ENCODE measurements around the gene S100PBP. TPM values are rescaled to one million over a fixed set of nuclear protein-coding genes. Genes with fewer than 3 reads are reported as not detected.

Gene S100PBP
- total and polyA plus RNA-seq, 2 of the 13 experiments (the other 11 are each of a cell fraction or from before 2014, with no cell fraction given), result 20.4 to 26.1 TPM

- H3K4me2 ChIP-seq (ENCODE audit: low read depth, low read length), result no peak overlapping the region
- no peak for FAIRE-seq
- CTCF ChIA-PET (ENCODE audit: low intra/inter-chr PET ratio, low total read pairs), result no interaction called here
Observed at GRCh38 chr1:32865639-32866405, 48.4 kb downstream of the S100PBP start.

More at GRCh38 chr1:32865639-32866405, 48.4 kb downstream of the S100PBP start:
- TF ChIP-seq TGIF2 (CRISPR knock-in tag; IDR thresholded peaks at IDR 0.05), result no peak
- no peak for TF ChIP-seq ATM (IDR thresholded peaks at IDR 0.05; ENCODE audit: borderline replicate concordance)
- TF ChIP-seq ERF (CRISPR knock-in tag; IDR thresholded peaks at IDR 0.05), result no peak
- no peak for TF ChIP-seq AGO2 (optimal IDR thresholded peaks at IDR 0.05; ENCODE audit: low read depth, low read length)
- TF ChIP-seq ZNF597 (CRISPR knock-in tag; IDR thresholded peaks at IDR 0.05), result no peak
- TF ChIP-seq, protein P1, sequence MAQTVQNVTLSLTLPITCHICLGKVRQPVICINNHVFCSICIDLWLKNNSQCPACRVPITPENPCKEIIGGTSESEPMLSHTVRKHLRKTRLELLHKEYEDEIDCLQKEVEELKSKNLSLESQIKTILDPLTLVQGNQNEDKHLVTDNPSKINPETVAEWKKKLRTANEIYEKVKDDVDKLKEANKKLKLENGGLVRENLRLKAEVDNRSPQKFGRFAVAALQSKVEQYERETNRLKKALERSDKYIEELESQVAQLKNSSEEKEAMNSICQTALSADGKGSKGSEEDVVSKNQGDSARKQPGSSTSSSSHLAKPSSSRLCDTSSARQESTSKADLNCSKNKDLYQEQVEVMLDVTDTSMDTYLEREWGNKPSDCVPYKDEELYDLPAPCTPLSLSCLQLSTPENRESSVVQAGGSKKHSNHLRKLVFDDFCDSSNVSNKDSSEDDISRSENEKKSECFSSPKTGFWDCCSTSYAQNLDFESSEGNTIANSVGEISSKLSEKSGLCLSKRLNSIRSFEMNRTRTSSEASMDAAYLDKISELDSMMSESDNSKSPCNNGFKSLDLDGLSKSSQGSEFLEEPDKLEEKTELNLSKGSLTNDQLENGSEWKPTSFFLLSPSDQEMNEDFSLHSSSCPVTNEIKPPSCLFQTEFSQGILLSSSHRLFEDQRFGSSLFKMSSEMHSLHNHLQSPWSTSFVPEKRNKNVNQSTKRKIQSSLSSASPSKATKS (CRISPR knock-in tag; IDR thresholded peaks at IDR 0.05), result no peak
- in situ Hi-C loops (cut with HindIII; ENCODE audit: extremely low pct_ligation_motif_present, low pct_unique_long_range_greater_than_20kb) (no loop called here), intact Hi-C loops (cut with micrococcal nuclease; ENCODE audit: unreplicated experiment) (no loop called here)
- Histone ChIP-seq H3K27ac (ENCODE audit: extremely low read length, insufficient read depth, low read length) (no peak overlapping the region), H3K4me3 (replicated peaks in 1 of 3; ENCODE audit: insufficient read depth in 1 of 3, low read depth in 2 of 3, low read length in 3 of 3) (no peak overlapping the region), H3K79me2 (ENCODE audit: insufficient read depth, low read length) (no peaks in the 10 kb centered on the region), H3K36me3 (replicated peaks in 1 of 2; ENCODE audit: control insufficient read depth in 1 of 2, insufficient read depth in 2 of 2, low read length in 2 of 2) (peaks cover 0 to 4% of the 10 kb centered on the region in 2 experiments; a peak in 1 of 5 replicates), H3K27me3 (ENCODE audit: control insufficient read depth in 1 of 2, insufficient read depth in 2 of 2, low read length in 2 of 2) (0 out of 5 replicates have a peak, but pooled peaks cover 0 to 5% of the 10 kb centered on the region in 2 experiments), H3K9ac (ENCODE audit: insufficient read depth, low read depth, low read length) (no peak overlapping the region), H3K4me1 (ENCODE audit: insufficient read depth, low read length) (peaks cover 12% of the 10 kb centered on the region), H2AFZ (ENCODE audit: low read length) (no peak overlapping the region), H4K20me1 (ENCODE audit: insufficient read depth, low read length) (no peaks in the 10 kb centered on the region), H3K9me3 (ENCODE audit: low read length) (no peaks in the 10 kb centered on the region)
- ATAC-seq (no peak), DNase-seq (ENCODE audit: low spot score) (no peak)
- BruUV-seq (replicated peaks), result no TSS peak
- POLR2A ChIA-PET, result no interaction called here
- WGBS (ENCODE audit: low lambda C conversion rate), result 76% methylated on average over 3 of the region's 3 CpGs
